Liver (tissue), 9 donors: ENCODE measurements around the gene RABGGTA. TPM values are rescaled to one million over a fixed set of nuclear protein-coding genes. Genes with fewer than 3 reads are reported as not detected.

Experiments used
- DNase-seq: peaks from one replicate; pipeline ENCODE4 v3.0.0-alpha.2; 2017; ENCODE audit warnings: low spot score
- H3K27ac ChIP-seq, 2 donors: one replicate each; pipeline ENCODE4 v1.7.0; 2013; ENCODE audit warnings: inconsistent platforms in 2 of 2, low read length in 2 of 2, control low read depth in 1 of 2, low read depth in 1 of 2, mild to moderate bottlenecking in 1 of 2
- H3K27me3 ChIP-seq, 4 donors: one replicate each; pipeline versions ENCODE4 v1.6.1 to v1.7.0; 2013; ENCODE audit warnings: low read length in 3 of 4, inconsistent platforms in 1 of 4, mild to moderate bottlenecking in 1 of 4, moderate library complexity in 1 of 4; ENCODE audit not compliant: control insufficient read depth in 4 of 4, insufficient read depth in 4 of 4
- H3K36me3 ChIP-seq, 4 donors: one replicate each; pipeline versions ENCODE4 v1.6.1 to v1.7.0; 2013; ENCODE audit warnings: low read length in 3 of 4, mild to moderate bottlenecking in 3 of 4, low read depth in 1 of 4, moderate library complexity in 1 of 4; ENCODE audit not compliant: control insufficient read depth in 4 of 4, insufficient read depth in 3 of 4
- H3K4me1 ChIP-seq, 4 donors: one replicate each; pipeline versions ENCODE4 v1.6.1 to v1.7.0; 2013; ENCODE audit warnings: low read length in 3 of 4, mild to moderate bottlenecking in 3 of 4, moderate library complexity in 1 of 4; ENCODE audit not compliant: control insufficient read depth in 4 of 4, insufficient read depth in 4 of 4
- H3K4me3 ChIP-seq, 3 donors: one replicate each; pipeline versions ENCODE4 v1.6.1 to v1.7.0; 2013; ENCODE audit warnings: low read length in 3 of 3, control low read depth in 1 of 3, low read depth in 1 of 3, mild to moderate bottlenecking in 1 of 3
- H3K9ac ChIP-seq, 2 donors: one replicate each; pipeline ENCODE4 v1.7.0; 2013; ENCODE audit warnings: low read length in 2 of 2, mild to moderate bottlenecking in 2 of 2, moderate library complexity in 2 of 2, control low read depth in 1 of 2, low read depth in 1 of 2
- H3K9me3 ChIP-seq, 4 donors: one replicate each; pipeline versions ENCODE4 v1.6.1 to v1.7.0; 2013; ENCODE audit warnings: low read length in 3 of 4; ENCODE audit not compliant: control insufficient read depth in 4 of 4
- ATF3 ChIP-seq: IDR thresholded peaks from 2 replicates; pipeline ENCODE4 v1.6.1; 2016; ENCODE audit warnings: antibody characterized with exemption
- CTCF ChIP-seq: fragments of 150-350 bp; IDR thresholded peaks from 2 replicates; pipeline ENCODE4 v1.5.1; 2017; ENCODE audit warnings: improper control_type of control experiment, low read depth, low read length; ENCODE audit not compliant: missing input control
- EGR1 ChIP-seq, 2 donors: IDR thresholded peaks; 2 replicates each; pipeline ENCODE4 v1.6.1; 2016 to 2018; ENCODE audit warnings: antibody characterized with exemption in 2 of 2, low read depth in 2 of 2
- FOXA1 ChIP-seq: IDR thresholded peaks from 2 replicates; pipeline ENCODE4 v1.6.1; 2016; ENCODE audit warnings: antibody characterized with exemption
- GABPA ChIP-seq, 2 donors: IDR thresholded peaks in 1 of 2; conservative IDR thresholded peaks in 1 of 2; 2 replicates each; pipeline ENCODE4 v1.6.1; 2016; ENCODE audit warnings: antibody characterized with exemption in 2 of 2, mild to moderate bottlenecking in 1 of 2, moderate library complexity in 1 of 2
- HNF4A ChIP-seq, 2 donors: conservative IDR thresholded peaks; 2 replicates each; pipeline ENCODE4 v1.6.1; 2016; ENCODE audit warnings: antibody characterized with exemption in 2 of 2, mild to moderate bottlenecking in 2 of 2
- HNF4G ChIP-seq: IDR thresholded peaks from 2 replicates; pipeline ENCODE4 v1.6.1; 2016; ENCODE audit warnings: antibody characterized with exemption
- JUND ChIP-seq, 2 donors: IDR thresholded peaks; 2 replicates each; pipeline ENCODE4 v1.6.1; 2016; ENCODE audit warnings: antibody characterized with exemption in 2 of 2
- MAX ChIP-seq: IDR thresholded peaks from 2 replicates; pipeline ENCODE4 v1.6.1; 2016; ENCODE audit warnings: antibody characterized with exemption
- NR2F2 ChIP-seq: IDR thresholded peaks from 2 replicates; pipeline ENCODE4 v1.6.1; 2016; ENCODE audit warnings: antibody characterized with exemption
- REST ChIP-seq: IDR thresholded peaks from 2 replicates; pipeline ENCODE4 v1.6.1; 2016; ENCODE audit warnings: antibody characterized with exemption, mild to moderate bottlenecking
- RXRA ChIP-seq, 2 donors: IDR thresholded peaks; 2 replicates each; pipeline ENCODE4 v1.6.1; 2017 to 2018; ENCODE audit warnings: antibody characterized with exemption in 2 of 2, mild to moderate bottlenecking in 1 of 2
- SP1 ChIP-seq: IDR thresholded peaks from 2 replicates; pipeline ENCODE4 v1.6.1; 2018; ENCODE audit warnings: antibody characterized with exemption, mild to moderate bottlenecking
- YY1 ChIP-seq: IDR thresholded peaks from 2 replicates; pipeline ENCODE4 v1.6.1; 2016; ENCODE audit warnings: antibody characterized with exemption, mild to moderate bottlenecking
- WGBS: extraction: QIAGEN DNeasy Blood & Tissue Kit; methylation state at CpG from one replicate; pipeline ENCODE4 v1.1.7; 2013; 5-methylcytosine and 5-hydroxymethylcytosine counted together
- polyA plus RNA-seq, 2 donors: library from polyadenylated mRNA; stranded (reverse) in 1 of 2; unstranded in 1 of 2; fragments of 200-250 nt in 1 of 2; fragments of >200 nt in 1 of 2; fragmentation: Nextera tagmentation in 1 of 2; extraction: Ambion mirVana in 1 of 2; gene quantifications; one replicate each; pipeline versions ENCODE4 v1.2.1 to v1.2.3, GENCODE V29; 2013 to 2015
- total RNA-seq, 2 donors: library from RNA; depleted of rRNA; stranded (reverse); fragments of >200 nt; gene quantifications; one replicate each; pipeline ENCODE4 v1.2.3, GENCODE V29; 2014
- donor health status: healthy.
- donor health status: healthy.
- donor health status: healthy.
- donor health status: healthy.
- donor health status: healthy.

The RABGGTA gene
- total and polyA plus RNA-seq, 4 donors: 7.5 to 19.7 (median 13.2) TPM

GRCh38 chr14:24277606-24278321, 6.4 kb upstream of the RABGGTA start (continued):
- TF ChIP-seq FOXA1 (no peak), SP1 (no peak), HNF4A (conservative IDR thresholded peaks at IDR 0.05) (no peak), GABPA (IDR thresholded peaks at IDR 0.05 in 1 of 2, conservative IDR thresholded peaks at IDR 0.05 in 1 of 2) (no peak), EGR1 (IDR thresholded peaks at IDR 0.05; ENCODE audit: low read depth in 2 of 2) (no peak), NR2F2 (no peak), HNF4G (no peak)

GRCh38 chr14:24277071-24277470, 5.7 kb upstream of the RABGGTA start:
- Histone ChIP-seq H3K9ac (no peak overlapping the region), H3K9me3 (no peaks in the 10 kb centered on the region), H3K4me3 (no peak overlapping the region), H3K27me3 (no peaks in the 10 kb centered on the region), H3K27ac (peak overlapping the region in 1 of 2 donors; percentile 19), H3K36me3 (no peaks in the 10 kb centered on the region), H3K4me1 (peaks cover 0 to 19% (median 8%) of the 10 kb centered on the region in 4 donors)
- DNase-seq: no peak
- WGBS: 94% methylated on average over 6 of the region's 6 CpGs
- TF ChIP-seq RXRA (IDR thresholded peaks at IDR 0.05) (no peak), MAX (no peak), SP1 (no peak), HNF4G (no peak), ATF3 (no peak), CTCF (no peak)

GRCh38 chr14:24274101-24274543, 2.7 kb upstream of the RABGGTA start:
- Histone ChIP-seq H3K36me3 (peaks cover 0 to 2% (median under 1%) of the 10 kb centered on the region in 4 donors), H3K4me1 (peaks cover 1 to 19% (median 7%) of the 10 kb centered on the region in 4 donors), H3K27ac (no peak overlapping the region), H3K4me3 (no peak overlapping the region), H3K27me3 (no peaks in the 10 kb centered on the region), H3K9ac (no peak overlapping the region), H3K9me3 (no peaks in the 10 kb centered on the region)
- TF ChIP-seq YY1 (no peak), JUND (IDR thresholded peaks at IDR 0.05) (no peak), REST (no peak), NR2F2 (no peak), RXRA (IDR thresholded peaks at IDR 0.05) (no peak), ATF3 (no peak), SP1 (no peak), EGR1 (IDR thresholded peaks at IDR 0.05; ENCODE audit: low read depth in 2 of 2) (no peak)
- 85% methylated on average over 3 of the region's 3 CpGs for WGBS
- DNase-seq: no peak
